H1 (cell line): ENCODE measurements around the gene CDK2. TPM values are rescaled to one million over a fixed set of nuclear protein-coding genes. Genes with fewer than 3 reads are reported as not detected.

Experiments used
- FOSL1 ChIP-seq: IDR thresholded peaks from 2 replicates; pipeline ENCODE4 v1.6.1; 2011; ENCODE audit warnings: mild to moderate bottlenecking, low read depth, low read length, moderate library complexity; ENCODE audit not compliant: insufficient read depth
- GTF2F1 ChIP-seq: IDR thresholded peaks from 2 replicates; pipeline ENCODE4 v1.6.1; 2012; ENCODE audit warnings: low read depth, low read length, improper control_type of control experiment, borderline replicate concordance
- HDAC2 ChIP-seq, 2 experiments: fragments of 300-600 bp in 1 of 2; sonication (generic) in 1 of 2; IDR thresholded peaks; 2 replicates each; pipeline ENCODE4 v1.6.1; 2011 to 2012; ENCODE audit warnings: low read depth in 2 of 2, low read length in 2 of 2, mild to moderate bottlenecking in 2 of 2, moderate library complexity in 2 of 2, borderline replicate concordance in 1 of 2, inconsistent platforms in 1 of 2
- NANOG ChIP-seq: IDR thresholded peaks from 2 replicates; pipeline ENCODE4 v1.6.1; 2011; ENCODE audit warnings: low read length, low read depth, mild to moderate bottlenecking, inconsistent platforms; ENCODE audit not compliant: insufficient read depth, poor library complexity, severe bottlenecking
- TAF1 ChIP-seq: IDR thresholded peaks from 2 replicates; pipeline ENCODE4 v1.6.1; 2011; ENCODE audit warnings: mild to moderate bottlenecking, low read depth, low read length
- polyA plus RNA-seq, 7 experiments: library from polyadenylated mRNA; depleted of rRNA in 3 of 7; stranded (reverse) in 5 of 7; unstranded in 2 of 7; fragments of >200 nt in 5 of 7; fragments of 200-250 nt in 2 of 7; gene quantifications; 1 replicate in 5 of 7; 2 replicates in 1 of 7; 4 replicates in 1 of 7; pipeline versions ENCODE4 v1.2.1 to v1.2.3, GENCODE V29; 2011 to 2013; ENCODE audit warnings: missing spikeins in 2 of 7, mixed read lengths in 2 of 7
- total RNA-seq: library from RNA; stranded (reverse); fragmentation: NEBNext Ultra II Directional; extraction: Animal tissue kit (Norgen Biotek cat#: 25700); gene quantifications from 2 replicates; pipeline ENCODE4 v1.2.1, GENCODE V29; 2021

The CDK2 gene
- total and polyA plus RNA-seq, 2 of the 8 experiments (the other 6 are each of a cell fraction or from before 2014, with no cell fraction given) = 39.4 to 42.5 TPM

DNA sequence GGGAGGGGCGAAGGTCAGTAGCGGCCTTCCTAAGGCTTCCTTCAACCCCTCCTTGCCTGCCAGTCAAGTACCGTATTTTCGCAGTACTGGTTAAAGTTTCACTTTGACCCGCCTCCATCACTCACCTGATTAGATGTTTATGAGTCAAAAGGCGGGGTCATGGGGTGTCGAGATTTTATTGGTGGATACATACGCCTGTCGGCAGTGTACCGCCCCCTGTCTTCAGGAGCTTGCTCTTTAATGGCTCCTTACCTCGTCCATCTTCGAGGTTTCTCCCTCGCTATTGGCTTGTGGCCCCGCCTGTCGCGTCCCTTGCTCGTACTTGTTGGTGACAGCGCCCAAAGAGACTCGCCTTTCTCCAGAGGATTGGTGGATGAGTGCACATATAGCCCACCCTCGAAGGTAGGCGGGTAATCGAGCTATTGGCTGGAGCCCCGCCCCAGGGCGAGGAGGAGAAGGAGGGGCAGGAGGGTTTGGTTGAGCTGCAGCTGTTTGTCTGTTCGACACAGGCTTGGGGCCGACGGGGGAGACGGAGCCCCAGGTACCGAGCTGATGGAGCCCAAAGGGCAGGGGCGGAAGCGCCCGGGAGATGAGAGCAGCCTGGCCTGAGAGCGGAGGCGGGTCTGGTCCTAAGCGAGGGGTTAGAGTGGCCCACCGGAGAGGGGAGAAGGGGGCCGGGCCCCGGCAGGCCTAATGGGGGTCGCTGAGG is 7.1 kb downstream of the CDK2 start, which contains the start of gene RAB5B (continued):
- no peak for TF ChIP-seq NANOG
- peak; percentile 98 for TF ChIP-seq TAF1
- peak in 1 of 2 experiments; percentile 92; a peak in 2 of 4 replicates for TF ChIP-seq HDAC2 (IDR thresholded peaks at IDR 0.05; ENCODE audit: borderline replicate concordance in 1 of 2, low read depth in 2 of 2, low read length in 2 of 2)
- TF ChIP-seq GTF2F1 = 0 out of 2 replicates have a peak, but pooled peaks have one; percentile 45
- no peak for TF ChIP-seq FOSL1
